ENCODE results near the gene CREB5. TPM values are rescaled to one million over a fixed set of nuclear protein-coding genes. Genes with fewer than 3 reads are reported as not detected.

Gene CREB5
- total RNA-seq, 2 donors from 2014 or later, result 0.53 to 2.6 TPM

DNA sequence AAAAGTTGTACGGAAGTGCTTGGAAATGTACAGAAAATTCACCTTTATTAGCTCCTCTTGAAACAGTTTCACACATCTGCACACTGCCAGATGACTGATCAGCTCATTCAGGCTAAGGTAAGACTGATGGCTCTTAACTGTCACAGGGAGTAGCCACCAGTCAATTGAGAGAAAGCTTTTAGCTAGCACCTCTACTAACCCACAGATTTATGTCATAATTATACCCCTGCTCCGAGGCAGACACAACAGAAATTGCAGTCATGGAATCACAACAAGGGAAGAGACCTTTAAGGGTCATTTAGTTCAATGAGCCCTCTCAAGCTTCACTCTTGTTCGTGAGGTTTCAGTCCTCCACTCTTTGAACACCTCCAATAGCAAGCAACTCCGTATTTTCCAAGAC is 310.4 kb downstream of the CREB5 start:
- Mint-ChIP-seq H3K36me3 (ENCODE audit: low read depth) (no peaks in the 10 kb centered on the region), H3K4me1 (no peaks in the 10 kb centered on the region), H3K27me3 (ENCODE audit: insufficient read depth) (no peaks in the 10 kb centered on the region), H3K9me3 (no peaks in the 10 kb centered on the region), H3K27ac (no peak overlapping the region), H3K4me3 (no peak overlapping the region)
- Histone ChIP-seq H3K36me3 (ENCODE audit: control insufficient read depth, insufficient read depth, low read length) (no peaks in the 10 kb centered on the region), H3K4me3 (ENCODE audit: low read length) (no peak overlapping the region), H3K27me3 (ENCODE audit: control insufficient read depth, insufficient read depth, low read length, poor library complexity, severe bottlenecking) (no peaks in the 10 kb centered on the region), H3K27ac (ENCODE audit: low read depth, low read length) (no peak overlapping the region), H3K4me1 (ENCODE audit: control insufficient read depth, insufficient read depth, low read length) (peaks cover 3% of the 10 kb centered on the region), H3K9ac (ENCODE audit: extremely low read depth, low read length, poor library complexity, severe bottlenecking) (no peak overlapping the region), H3K9me3 (ENCODE audit: control insufficient read depth, low read length) (no peaks in the 10 kb centered on the region)
- 89% methylated on average over 4 of the region's 4 CpGs for WGBS, 2 experiments (ENCODE audit: insufficient coverage in 1 of 2, insufficient read length in 1 of 2)
- no peak for TF ChIP-seq CTCF (conservative IDR thresholded peaks at IDR 0.05)
- no peak for DNase-seq

- 54 to 83% methylated on average over 3 to 9 of the region's 9 CpGs for WGBS, 2 experiments (ENCODE audit: insufficient coverage in 1 of 2, insufficient read length in 1 of 2)
- Mint-ChIP-seq H3K9me3 (no peaks in the 10 kb centered on the region), H3K27me3 (ENCODE audit: insufficient read depth) (no peaks in the 10 kb centered on the region), H3K36me3 (ENCODE audit: low read depth) (no peaks in the 10 kb centered on the region), H3K4me3 (no peak overlapping the region), H3K4me1 (no peaks in the 10 kb centered on the region), H3K27ac (no peak overlapping the region)
- H3K4me3 ChIP-seq (ENCODE audit: low read length), result no peak overlapping the region
- no peaks in the 10 kb centered on the region for H3K27me3 ChIP-seq (ENCODE audit: control insufficient read depth, insufficient read depth, low read length, poor library complexity, severe bottlenecking)
- H3K9me3 ChIP-seq (ENCODE audit: control insufficient read depth, low read length), result no peaks in the 10 kb centered on the region
- H3K27ac ChIP-seq (ENCODE audit: low read depth, low read length), result peak overlapping the region; percentile 59
- H3K9ac ChIP-seq (ENCODE audit: extremely low read depth, low read length, poor library complexity, severe bottlenecking), result no peak overlapping the region
- no peak for DNase-seq
- H3K36me3 ChIP-seq (ENCODE audit: control insufficient read depth, insufficient read depth, low read length), result no peaks in the 10 kb centered on the region
- peaks cover 3% of the 10 kb centered on the region for H3K4me1 ChIP-seq (ENCODE audit: control insufficient read depth, insufficient read depth, low read length)
- TF ChIP-seq CTCF (conservative IDR thresholded peaks at IDR 0.05), result no peak
Observed at GRCh38 chr7:28723336-28723735, 311.0 kb downstream of the CREB5 start.

DNA sequence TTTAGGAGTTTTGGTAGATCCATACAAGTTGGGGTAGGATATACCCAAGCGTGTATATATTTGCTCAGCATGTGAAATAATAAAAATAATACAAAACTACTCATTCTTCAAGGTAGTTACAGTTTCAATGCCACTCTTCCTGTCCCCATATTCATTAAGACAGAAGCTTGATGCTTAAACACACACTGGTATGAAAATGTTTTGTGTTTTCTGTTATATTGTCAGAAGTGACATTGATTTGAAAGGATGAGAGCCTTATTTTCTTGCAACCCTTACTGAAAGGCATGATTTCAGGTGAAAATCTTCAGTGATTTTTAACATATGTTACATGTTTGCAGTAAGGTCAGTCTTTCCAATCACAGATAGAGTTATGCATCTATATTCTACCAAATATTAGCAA is 312.2 kb downstream of the CREB5 start:
- Histone ChIP-seq H3K27ac (ENCODE audit: low read depth, low read length) (no peak overlapping the region), H3K27me3 (ENCODE audit: control insufficient read depth, insufficient read depth, low read length, poor library complexity, severe bottlenecking) (no peaks in the 10 kb centered on the region), H3K9ac (ENCODE audit: extremely low read depth, low read length, poor library complexity, severe bottlenecking) (no peak overlapping the region), H3K9me3 (ENCODE audit: control insufficient read depth, low read length) (no peaks in the 10 kb centered on the region), H3K36me3 (ENCODE audit: control insufficient read depth, insufficient read depth, low read length) (no peaks in the 10 kb centered on the region), H3K4me1 (ENCODE audit: control insufficient read depth, insufficient read depth, low read length) (peaks cover 3% of the 10 kb centered on the region), H3K4me3 (ENCODE audit: low read length) (no peak overlapping the region)
- no peaks in the 10 kb centered on the region for H3K27me3 Mint-ChIP-seq (ENCODE audit: insufficient read depth)
- TF ChIP-seq CTCF (conservative IDR thresholded peaks at IDR 0.05), result no peak
- H3K27ac Mint-ChIP-seq, result no peak overlapping the region
- no peaks in the 10 kb centered on the region for H3K36me3 Mint-ChIP-seq (ENCODE audit: low read depth)
- no peaks in the 10 kb centered on the region for H3K4me1 Mint-ChIP-seq
- no peak for DNase-seq
- H3K4me3 Mint-ChIP-seq, result no peak overlapping the region
- no peaks in the 10 kb centered on the region for H3K9me3 Mint-ChIP-seq
- WGBS, 2 experiments (ENCODE audit: insufficient coverage in 1 of 2, insufficient read length in 1 of 2), result 100% methylated on average over 1 of the region's 1 CpG; no CpG with 5 or more reads in 1 of the 2 experiments
